ENCODE measurements around the gene PSMF1. TPM values are rescaled to one million over a fixed set of nuclear protein-coding genes. Genes with fewer than 3 reads are reported as not detected.

PSMF1 gene
- total and polyA plus RNA-seq, 2 of the 4 experiments (the other 2 are of a cell fraction), result 93.6 to 109 TPM

DNA sequence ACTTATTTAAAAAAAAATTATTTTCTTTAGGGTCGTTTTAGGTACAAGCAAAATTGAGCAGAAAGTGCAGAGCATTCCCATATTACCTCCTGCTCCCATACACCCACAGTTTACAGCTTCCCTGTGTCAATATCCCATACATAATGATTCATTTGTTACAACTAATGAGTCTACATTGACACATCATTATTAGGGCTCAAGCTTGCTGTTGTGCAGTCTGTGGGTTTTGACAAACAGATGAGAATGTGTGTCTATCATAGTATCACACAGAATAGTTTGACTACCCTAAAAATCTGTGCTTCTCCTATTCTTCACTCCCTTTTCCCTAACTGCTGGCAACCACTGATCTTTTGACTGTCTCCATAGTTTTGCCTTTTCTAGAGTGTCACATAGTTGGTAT is 9.4 kb downstream of the PSMF1 start:
- Histone ChIP-seq H2AK9ac (replicated peaks; ENCODE audit: low read depth, low read length, poor library complexity) (no peak overlapping the region), H2BK5ac (ENCODE audit: low read depth, low read length, poor library complexity, severe bottlenecking) (no peak overlapping the region), H3K9me1 (ENCODE audit: insufficient read depth, low read length) (peaks cover 10% of the 10 kb centered on the region; the same call in 1 of the 2 replicates), H3K27me3 (ENCODE audit: control insufficient read depth, insufficient read depth, low read length) (no peaks in the 10 kb centered on the region), H4K91ac (ENCODE audit: insufficient read depth, low read depth, low read length) (no peak overlapping the region), H3K4ac (ENCODE audit: low read depth, low read length) (no peak overlapping the region), H3K79me1 (ENCODE audit: low read depth in 1 of 2, low read length in 2 of 2) (peaks cover 29 to 44% of the 10 kb centered on the region in 2 experiments; a peak in 3 of 4 replicates), H3K27ac (ENCODE audit: insufficient read depth, low read length) (no peak overlapping the region), H2BK20ac (ENCODE audit: low read depth, low read length) (no peak overlapping the region), H4K5ac (ENCODE audit: low read depth, low read length) (no peak overlapping the region), H4K20me1 (ENCODE audit: insufficient read depth, low read length) (peaks cover 18% of the 10 kb centered on the region; the same call in 1 of the 2 replicates), H3K4me1 (ENCODE audit: control insufficient read depth, insufficient read depth, low read length) (no peaks in the 10 kb centered on the region), H2AFZ (replicated peaks; ENCODE audit: low read length, poor library complexity) (no peak overlapping the region), H2AK5ac (ENCODE audit: low read depth, low read length) (no peak overlapping the region), H3K4me3 (ENCODE audit: insufficient read depth, low read depth, low read length) (no peak overlapping the region), H3K14ac (replicated peaks; ENCODE audit: low read depth, low read length) (no peak overlapping the region), H3K23ac (ENCODE audit: low read depth, low read length) (no peak overlapping the region), H2BK15ac (ENCODE audit: low read depth, low read length) (no peak overlapping the region), H4K8ac (ENCODE audit: low read depth in 2 of 2, low read length in 2 of 2) (no peak overlapping the region), H3K36me3 (ENCODE audit: control insufficient read depth, insufficient read depth, low read length) (peaks cover 38% of the 10 kb centered on the region), H3K56ac (ENCODE audit: extremely low read depth, insufficient read depth, low read length) (no peak overlapping the region), H3K18ac (ENCODE audit: low read depth, low read length) (no peak overlapping the region), H3K9ac (ENCODE audit: low read depth, low read length) (no peak overlapping the region), H2BK120ac (ENCODE audit: low read depth, low read length) (no peak overlapping the region), H3K4me2 (ENCODE audit: low read depth, low read length) (no peak overlapping the region), H3K9me3 (ENCODE audit: control insufficient read depth, insufficient read depth, low read length) (no peaks in the 10 kb centered on the region)
- no peak for DNase-seq
- dilution Hi-C loops (cut with HindIII; ENCODE audit: low sequenced_read_pairs, unreplicated experiment), result no loop called here
- CTCF ChIA-PET, result no interaction called here
- POLR2A ChIA-PET (ENCODE audit: unreplicated experiment), result no interaction called here
- in situ Hi-C loops (cut with MboI; ENCODE audit: low sequenced_read_pairs), result loop anchor here (10.0 kb wide), 1 partner anchor 317 kb away; no protein-coding TSS in a partner anchor
- ATAC-seq (ENCODE audit: low read depth), result no peak
- no CpG with 5 or more reads among the region's 1 CpG for WGBS, 2 experiments (ENCODE audit: extremely low coverage in 2 of 2, insufficient read length in 1 of 2)
- TF ChIP-seq FOS (IDR thresholded peaks at IDR 0.05; ENCODE audit: low read depth, low read length) (no peak), MAFK (IDR thresholded peaks at IDR 0.05; ENCODE audit: low read depth, low read length) (no peak), SMC3 (IDR thresholded peaks at IDR 0.05; ENCODE audit: low read depth, low read length) (no peak), RAD21 (IDR thresholded peaks at IDR 0.05; ENCODE audit: low read length) (no peak), RFX5 (IDR thresholded peaks at IDR 0.05; ENCODE audit: low read depth, low read length) (no peak), MAZ (IDR thresholded peaks at IDR 0.05; ENCODE audit: borderline replicate concordance, low read depth, low read length) (no peak), CHD1 (IDR thresholded peaks at IDR 0.05; ENCODE audit: low read depth, low read length) (no peak), BHLHE40 (IDR thresholded peaks at IDR 0.05; ENCODE audit: low read depth, low read length) (no peak), CEBPB (IDR thresholded peaks at IDR 0.05; ENCODE audit: low read depth, low read length) (no peak), MXI1 (IDR thresholded peaks at IDR 0.05; ENCODE audit: borderline replicate concordance, low read depth, low read length) (no peak)
- TF ChIP-seq, protein P1, sequence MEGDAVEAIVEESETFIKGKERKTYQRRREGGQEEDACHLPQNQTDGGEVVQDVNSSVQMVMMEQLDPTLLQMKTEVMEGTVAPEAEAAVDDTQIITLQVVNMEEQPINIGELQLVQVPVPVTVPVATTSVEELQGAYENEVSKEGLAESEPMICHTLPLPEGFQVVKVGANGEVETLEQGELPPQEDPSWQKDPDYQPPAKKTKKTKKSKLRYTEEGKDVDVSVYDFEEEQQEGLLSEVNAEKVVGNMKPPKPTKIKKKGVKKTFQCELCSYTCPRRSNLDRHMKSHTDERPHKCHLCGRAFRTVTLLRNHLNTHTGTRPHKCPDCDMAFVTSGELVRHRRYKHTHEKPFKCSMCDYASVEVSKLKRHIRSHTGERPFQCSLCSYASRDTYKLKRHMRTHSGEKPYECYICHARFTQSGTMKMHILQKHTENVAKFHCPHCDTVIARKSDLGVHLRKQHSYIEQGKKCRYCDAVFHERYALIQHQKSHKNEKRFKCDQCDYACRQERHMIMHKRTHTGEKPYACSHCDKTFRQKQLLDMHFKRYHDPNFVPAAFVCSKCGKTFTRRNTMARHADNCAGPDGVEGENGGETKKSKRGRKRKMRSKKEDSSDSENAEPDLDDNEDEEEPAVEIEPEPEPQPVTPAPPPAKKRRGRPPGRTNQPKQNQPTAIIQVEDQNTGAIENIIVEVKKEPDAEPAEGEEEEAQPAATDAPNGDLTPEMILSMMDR (conservative IDR thresholded peaks at IDR 0.05; ENCODE audit: low read depth, low read length), result no peak
- TF ChIP-seq, protein P2, sequence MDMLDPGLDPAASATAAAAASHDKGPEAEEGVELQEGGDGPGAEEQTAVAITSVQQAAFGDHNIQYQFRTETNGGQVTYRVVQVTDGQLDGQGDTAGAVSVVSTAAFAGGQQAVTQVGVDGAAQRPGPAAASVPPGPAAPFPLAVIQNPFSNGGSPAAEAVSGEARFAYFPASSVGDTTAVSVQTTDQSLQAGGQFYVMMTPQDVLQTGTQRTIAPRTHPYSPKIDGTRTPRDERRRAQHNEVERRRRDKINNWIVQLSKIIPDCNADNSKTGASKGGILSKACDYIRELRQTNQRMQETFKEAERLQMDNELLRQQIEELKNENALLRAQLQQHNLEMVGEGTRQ (IDR thresholded peaks at IDR 0.05; ENCODE audit: low read depth, low read length), result no peak
- TF ChIP-seq, protein P3, sequence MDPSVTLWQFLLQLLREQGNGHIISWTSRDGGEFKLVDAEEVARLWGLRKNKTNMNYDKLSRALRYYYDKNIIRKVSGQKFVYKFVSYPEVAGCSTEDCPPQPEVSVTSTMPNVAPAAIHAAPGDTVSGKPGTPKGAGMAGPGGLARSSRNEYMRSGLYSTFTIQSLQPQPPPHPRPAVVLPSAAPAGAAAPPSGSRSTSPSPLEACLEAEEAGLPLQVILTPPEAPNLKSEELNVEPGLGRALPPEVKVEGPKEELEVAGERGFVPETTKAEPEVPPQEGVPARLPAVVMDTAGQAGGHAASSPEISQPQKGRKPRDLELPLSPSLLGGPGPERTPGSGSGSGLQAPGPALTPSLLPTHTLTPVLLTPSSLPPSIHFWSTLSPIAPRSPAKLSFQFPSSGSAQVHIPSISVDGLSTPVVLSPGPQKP (IDR thresholded peaks at IDR 0.05; ENCODE audit: borderline replicate concordance, low read depth, low read length), result no peak
- intact Hi-C loops (cut with micrococcal nuclease), result no loop called here
- no TSS peak for BruUV-seq (replicated peaks)

All from IMR-90 (cell line).